GM18498 (cell line): Measurements from ENCODE around the gene LAPTM4A.

Experiments used
- ATAC-seq: cut with Tn5 transposase; IDR thresholded peaks from one replicate; pipeline ENCODE4 v1.9.1; 2021; ENCODE audit warnings: mild to moderate bottlenecking, moderate library complexity; ENCODE audit not compliant: unreplicated experiment

Gene LAPTM4A

DNA sequence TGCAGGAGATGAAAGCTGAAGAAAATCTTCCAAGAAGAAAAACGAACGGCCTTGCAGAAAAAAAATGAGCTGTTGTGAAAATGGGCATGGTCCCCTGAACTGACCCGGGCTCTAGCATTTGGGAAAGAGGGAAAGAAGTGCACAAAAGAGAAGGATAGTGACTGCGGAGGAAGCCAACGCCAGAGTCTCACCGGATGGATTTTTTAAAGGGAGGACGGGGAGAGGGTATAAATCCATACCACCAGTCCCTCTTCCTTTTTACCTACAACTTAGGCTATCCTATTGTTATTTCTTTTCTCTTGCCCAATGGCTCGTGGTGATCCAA lies 62.1 kb downstream of the LAPTM4A start:
- no peak for ATAC-seq

DNA sequence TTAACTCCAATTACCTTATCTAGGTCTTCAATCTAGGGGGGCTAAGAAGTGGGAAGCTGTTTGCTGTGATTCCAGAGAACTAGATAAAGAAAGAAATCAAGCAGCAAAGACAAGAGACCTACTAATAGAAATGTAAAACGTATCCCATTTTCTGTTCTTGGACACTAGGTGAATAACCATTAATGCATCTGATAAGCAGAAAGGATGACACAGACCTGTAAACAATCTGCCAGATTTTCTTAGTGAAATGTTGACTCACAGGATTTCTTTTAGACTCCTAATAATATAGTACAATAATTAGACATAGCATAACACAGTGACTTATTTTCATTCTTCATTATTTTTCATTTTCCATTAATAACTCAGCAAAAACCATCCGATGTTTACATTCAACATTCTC lies 62.8 kb downstream of the LAPTM4A start:
- no peak for ATAC-seq

DNA sequence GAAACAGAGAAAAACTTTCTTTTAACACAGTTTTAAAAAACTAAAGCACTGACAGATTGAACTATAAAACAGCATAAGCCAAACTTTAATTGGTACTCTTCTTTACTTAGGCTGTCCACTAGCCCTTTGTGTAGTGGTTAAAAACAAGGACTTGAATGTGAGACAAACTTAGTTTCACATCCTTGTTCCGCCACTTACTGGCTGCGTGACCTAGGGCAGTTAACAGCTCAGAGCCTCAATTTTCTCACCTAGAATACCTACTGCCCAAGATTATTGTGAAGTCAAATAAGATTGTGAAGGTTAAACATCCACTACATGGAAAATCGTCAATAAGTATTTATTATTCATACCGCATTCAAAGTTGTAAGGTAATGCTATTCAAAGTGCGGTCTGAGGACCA lies 63.5 kb downstream of the LAPTM4A start:
- ATAC-seq = peak; percentile 83
